ENCODE data around the gene NUP93. TPM values are rescaled to one million over a fixed set of nuclear protein-coding genes. Genes with fewer than 3 reads are reported as not detected.

Gene NUP93
- total and polyA plus RNA-seq, 11 donors = 21.8 to 49.0 (median 27.8) TPM

GRCh38 chr16:56781528-56781961 is 51.6 kb downstream of the NUP93 start:
- H3K9me3 ChIP-seq = no peaks in the 10 kb centered on the region
- H3K27ac ChIP-seq = no peak overlapping the region
- no peaks in the 10 kb centered on the region for H3K27me3 ChIP-seq
- ATAC-seq (no peak), DNase-seq (no peak)
- TF ChIP-seq, protein P1, sequence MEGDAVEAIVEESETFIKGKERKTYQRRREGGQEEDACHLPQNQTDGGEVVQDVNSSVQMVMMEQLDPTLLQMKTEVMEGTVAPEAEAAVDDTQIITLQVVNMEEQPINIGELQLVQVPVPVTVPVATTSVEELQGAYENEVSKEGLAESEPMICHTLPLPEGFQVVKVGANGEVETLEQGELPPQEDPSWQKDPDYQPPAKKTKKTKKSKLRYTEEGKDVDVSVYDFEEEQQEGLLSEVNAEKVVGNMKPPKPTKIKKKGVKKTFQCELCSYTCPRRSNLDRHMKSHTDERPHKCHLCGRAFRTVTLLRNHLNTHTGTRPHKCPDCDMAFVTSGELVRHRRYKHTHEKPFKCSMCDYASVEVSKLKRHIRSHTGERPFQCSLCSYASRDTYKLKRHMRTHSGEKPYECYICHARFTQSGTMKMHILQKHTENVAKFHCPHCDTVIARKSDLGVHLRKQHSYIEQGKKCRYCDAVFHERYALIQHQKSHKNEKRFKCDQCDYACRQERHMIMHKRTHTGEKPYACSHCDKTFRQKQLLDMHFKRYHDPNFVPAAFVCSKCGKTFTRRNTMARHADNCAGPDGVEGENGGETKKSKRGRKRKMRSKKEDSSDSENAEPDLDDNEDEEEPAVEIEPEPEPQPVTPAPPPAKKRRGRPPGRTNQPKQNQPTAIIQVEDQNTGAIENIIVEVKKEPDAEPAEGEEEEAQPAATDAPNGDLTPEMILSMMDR (IDR thresholded peaks at IDR 0.05) = no peak
- TF ChIP-seq POLR2A (IDR thresholded peaks at IDR 0.05) = no peak
- peaks cover 0 to 7% (median 3%) of the 10 kb centered on the region in 12 donors for H3K4me1 ChIP-seq
- H3K36me3 ChIP-seq = no peaks in the 10 kb centered on the region
- 86 to 90% (median 88%) methylated on average over 6 of the region's 6 CpGs for WGBS, 4 donors
- intact Hi-C loops (cut with DNase I) = loop anchor here in 1 of 10 donors (10.0 kb wide), 1 partner anchor 177 kb away; the partner anchor contains the start of gene MT2A
- H3K4me3 ChIP-seq = no peak overlapping the region

DNA sequence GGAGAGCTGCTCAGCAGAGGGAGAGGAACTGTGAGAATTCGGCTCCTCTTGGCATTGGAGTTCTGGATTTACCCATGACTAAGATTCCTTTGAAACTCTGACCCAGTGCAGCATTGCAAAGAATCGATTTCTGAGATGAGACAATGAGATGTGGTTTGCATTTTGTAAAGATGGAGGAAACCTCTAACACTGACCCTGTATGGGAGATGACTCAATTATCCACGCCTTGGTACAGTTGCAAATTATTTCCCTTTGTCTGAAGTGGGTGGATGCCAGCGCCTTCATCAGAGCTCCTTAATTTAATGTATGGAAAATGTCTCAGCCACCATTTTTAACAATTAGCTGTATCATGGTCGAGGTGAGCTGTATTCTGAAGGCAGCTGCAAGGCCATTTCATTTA is 53.4 kb downstream of the NUP93 start:
- intact Hi-C loops (cut with DNase I) = loop anchor here in 1 of 10 donors (10.0 kb wide), 1 partner anchor 179 kb away; the partner anchor contains the start of gene MT2A
- TF ChIP-seq POLR2A (IDR thresholded peaks at IDR 0.05) = no peak
- TF ChIP-seq, protein P1 (IDR thresholded peaks at IDR 0.05) = no peak

GRCh38 chr16:56785317-56785716 is 55.4 kb downstream of the NUP93 start:
- Histone ChIP-seq H3K36me3 (no peaks in the 10 kb centered on the region), H3K4me1 (peaks cover 0 to 4% (median 0%) of the 10 kb centered on the region in 12 donors), H3K27ac (no peak overlapping the region), H3K9me3 (no peaks in the 10 kb centered on the region), H3K4me3 (no peak overlapping the region), H3K27me3 (no peaks in the 10 kb centered on the region)
- DNase-seq = no peak
- no peak for TF ChIP-seq POLR2A (IDR thresholded peaks at IDR 0.05)
- TF ChIP-seq, protein P1 (IDR thresholded peaks at IDR 0.05) = no peak
- intact Hi-C loops (cut with DNase I) = loop anchor here in 1 of 10 donors (10.0 kb wide), 1 partner anchor 181 kb away; the partner anchor contains the start of gene MT2A
- WGBS, 4 donors = 96 to 98% (median 97%) methylated on average over 6 of the region's 6 CpGs
- ATAC-seq = no peak

More for the DNA sequence above, 53.4 kb downstream of the NUP93 start:
- WGBS, 4 donors = 88 to 93% (median 91%) methylated on average over 5 of the region's 5 CpGs
- no peaks in the 10 kb centered on the region for H3K9me3 ChIP-seq
- no peak overlapping the region for H3K4me3 ChIP-seq
- DNase-seq (no peak), ATAC-seq (no peak)
- H3K36me3 ChIP-seq = no peaks in the 10 kb centered on the region
- peaks cover 0 to 4% (median 0%) of the 10 kb centered on the region in 12 donors for H3K4me1 ChIP-seq
- no peaks in the 10 kb centered on the region for H3K27me3 ChIP-seq
- H3K27ac ChIP-seq = no peak overlapping the region

DNA sequence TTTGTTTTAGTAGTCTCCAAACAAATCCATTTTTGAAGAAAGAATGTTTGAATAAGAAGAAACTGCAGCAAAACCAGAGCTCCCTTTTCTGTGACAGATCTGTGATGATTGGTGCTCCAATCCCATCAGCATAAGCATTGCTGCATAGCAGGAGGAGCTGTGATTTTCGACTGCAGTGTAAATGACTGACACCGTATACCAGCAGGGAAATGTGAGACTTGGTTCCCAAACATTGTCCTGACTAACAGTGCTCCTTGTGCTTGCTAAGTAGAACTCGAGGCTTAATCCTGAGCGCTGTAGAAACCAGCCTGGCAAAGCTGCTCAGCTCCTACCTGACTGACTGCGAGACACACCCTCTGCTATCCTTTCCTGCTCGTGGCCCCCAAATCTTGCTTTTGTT is 57.2 kb downstream of the NUP93 start:
- TF ChIP-seq, protein P1 (IDR thresholded peaks at IDR 0.05) = no peak
- TF ChIP-seq POLR2A (IDR thresholded peaks at IDR 0.05) = no peak
- H3K27me3 ChIP-seq = no peaks in the 10 kb centered on the region
- intact Hi-C loops (cut with DNase I) = loop anchor here in 1 of 10 donors (10.0 kb wide), 1 partner anchor 182 kb away; the partner anchor contains the start of gene MT2A
- no peak overlapping the region for H3K27ac ChIP-seq
- no peaks in the 10 kb centered on the region for H3K9me3 ChIP-seq
- DNase-seq (no peak), ATAC-seq (no peak)
- peaks cover 0 to 4% (median 0%) of the 10 kb centered on the region in 12 donors for H3K4me1 ChIP-seq
- 80 to 88% (median 87%) methylated on average over 6 of the region's 6 CpGs for whole genome bisulfite sequencing, 4 donors
- no peak overlapping the region for H3K4me3 ChIP-seq
- no peaks in the 10 kb centered on the region for H3K36me3 ChIP-seq
